Stimulated activated effector memory CD8-positive, alpha-beta T cell treated with anti-CD3 and anti-CD28 coated beads, Interleukin-12 subunit alpha, Interleukin-12 subunit beta, amount 100 ng/mL, for 72 hours (primary cell): ENCODE measurements around the gene TMEM135.

Experiments
- ATAC-seq: fragments of 150-1000 bp; cut with Tn5 transposase; 2 replicates; pipeline ENCODE4 v1.10.0; 2021
- DNase-seq, 2 donors: peaks; one replicate each; pipeline ENCODE4 v3.0.0; 2021 to 2022; ENCODE audit warnings: low spot score in 2 of 2
- H3K27ac Mint-ChIP-seq: one replicate; pipeline ENCODE4 v1.8.0; 2022; ENCODE audit warnings: mild to moderate bottlenecking, mixed read lengths
- H3K36me3 Mint-ChIP-seq: one replicate; pipeline ENCODE4 v1.8.0; 2022; ENCODE audit warnings: mild to moderate bottlenecking, mixed read lengths
- H3K4me1 Mint-ChIP-seq: one replicate; pipeline ENCODE4 v1.8.0; 2022; ENCODE audit warnings: mixed read lengths
- H3K4me3 Mint-ChIP-seq: one replicate; pipeline ENCODE4 v1.8.0; 2022; ENCODE audit warnings: mild to moderate bottlenecking, mixed read lengths
- H3K9me3 Mint-ChIP-seq: one replicate; pipeline ENCODE4 v1.8.0; 2022; ENCODE audit warnings: mixed read lengths

The TMEM135 gene

DNA sequence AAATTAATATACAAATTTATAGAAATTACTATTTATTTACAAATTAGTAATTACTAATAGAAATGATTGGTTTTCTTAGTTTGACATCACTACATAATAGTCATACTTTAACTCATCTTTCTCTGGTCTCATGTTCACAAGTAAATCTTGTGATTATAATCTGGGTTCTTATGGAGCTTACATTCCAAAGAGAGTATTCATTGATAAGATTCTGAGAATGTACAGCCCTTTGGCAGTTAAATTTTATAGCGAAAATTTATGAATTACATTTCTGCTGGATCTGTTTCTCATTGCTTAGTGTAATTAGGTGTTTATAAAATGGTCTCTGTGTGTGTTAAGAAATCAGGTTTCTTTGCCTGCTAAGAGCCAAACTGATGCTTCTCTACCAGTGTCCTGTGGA lies 175.2 kb downstream of the TMEM135 start:
- Mint-ChIP-seq H3K27ac (peak overlapping the region; percentile 33), H3K9me3 (peaks cover 4% of the 10 kb centered on the region), H3K36me3 (no peaks in the 10 kb centered on the region), H3K4me1 (peaks cover 22% of the 10 kb centered on the region), H3K4me3 (no peak overlapping the region)
- ATAC-seq (no peak), DNase-seq (no peak)

DNA sequence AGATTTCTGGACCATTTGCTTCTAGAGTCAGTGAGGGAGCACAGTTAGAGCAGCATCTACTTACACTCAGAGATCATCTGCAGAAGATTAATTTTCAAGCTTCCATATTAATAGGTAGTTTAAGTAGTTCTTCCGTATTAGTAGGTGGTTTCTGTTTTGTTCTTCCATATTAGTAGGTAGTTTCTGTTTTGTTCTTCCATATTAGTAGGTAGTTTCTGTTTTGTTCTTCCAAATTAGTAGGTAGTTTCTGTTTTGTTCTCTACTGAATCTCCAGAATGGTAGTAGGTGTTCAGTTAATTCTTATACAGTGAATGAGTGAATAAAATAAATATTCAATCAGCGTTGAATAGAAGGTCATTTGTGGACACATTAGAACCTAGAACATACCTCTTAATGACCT lies 175.7 kb downstream of the TMEM135 start:
- ATAC-seq (peak; percentile 60), DNase-seq (no peak)
- peak overlapping the region; percentile 33 for H3K27ac Mint-ChIP-seq
- H3K4me1 Mint-ChIP-seq: peaks cover 22% of the 10 kb centered on the region
- H3K4me3 Mint-ChIP-seq: no peak overlapping the region
- no peaks in the 10 kb centered on the region for H3K36me3 Mint-ChIP-seq
- H3K9me3 Mint-ChIP-seq: peaks cover under 1% of the 10 kb centered on the region

GRCh38 chr11:87215236-87215635 lies 177.5 kb downstream of the TMEM135 start:
- Mint-ChIP-seq H3K36me3 (no peaks in the 10 kb centered on the region), H3K4me1 (peaks cover 28% of the 10 kb centered on the region), H3K27ac (no peak overlapping the region), H3K9me3 (no peaks in the 10 kb centered on the region), H3K4me3 (no peak overlapping the region)
- DNase-seq: no peak
- peak; percentile 56 for ATAC-seq

- Mint-ChIP-seq H3K4me3 (no peak overlapping the region), H3K36me3 (peaks cover 7% of the 10 kb centered on the region), H3K4me1 (peaks cover 12% of the 10 kb centered on the region), H3K27ac (peak overlapping the region; percentile 32), H3K9me3 (no peaks in the 10 kb centered on the region)
- DNase-seq: peak in 1 of 2 donors; percentile 50
- peak; percentile 74 for ATAC-seq
Measured at GRCh38 chr11:87219266-87219665, 181.5 kb downstream of the TMEM135 start.

- no peak overlapping the region for H3K4me3 Mint-ChIP-seq
- H3K27ac Mint-ChIP-seq: no peak overlapping the region
- peaks cover 6% of the 10 kb centered on the region for H3K4me1 Mint-ChIP-seq
- H3K9me3 Mint-ChIP-seq: no peaks in the 10 kb centered on the region
- ATAC-seq: no peak
- no peak for DNase-seq
- H3K36me3 Mint-ChIP-seq: peaks cover 7% of the 10 kb centered on the region
Measured at GRCh38 chr11:87223816-87224215, 186.1 kb downstream of the TMEM135 start.

DNA sequence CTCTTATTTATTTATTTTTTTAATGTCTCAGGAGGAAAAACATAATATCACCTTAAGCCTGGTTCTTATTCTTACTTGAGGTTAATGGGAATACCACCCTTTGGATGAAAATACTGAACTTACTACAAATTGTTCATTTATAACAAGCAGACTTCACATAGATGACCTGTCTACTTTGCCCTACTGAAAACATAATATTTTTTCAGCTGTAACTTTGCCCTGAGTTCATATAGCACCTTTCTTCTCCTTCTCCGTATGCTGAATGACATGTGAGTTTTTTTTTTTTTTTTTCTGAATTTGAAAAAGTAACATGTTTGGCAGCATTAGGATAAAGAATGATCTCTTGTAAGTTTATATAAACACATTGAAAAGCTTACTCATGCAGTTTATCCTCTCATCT lies 186.8 kb downstream of the TMEM135 start:
- peaks cover under 1% of the 10 kb centered on the region for H3K4me1 Mint-ChIP-seq

GRCh38 chr11:87228820-87229219 lies 191.1 kb downstream of the TMEM135 start:
- Mint-ChIP-seq H3K36me3 (no peaks in the 10 kb centered on the region), H3K4me3 (no peak overlapping the region), H3K4me1 (no peaks in the 10 kb centered on the region), H3K27ac (no peak overlapping the region), H3K9me3 (peaks cover 13% of the 10 kb centered on the region)
- DNase-seq (no peak), ATAC-seq (no peak)

More for the DNA sequence above, 186.8 kb downstream of the TMEM135 start:
- DNase-seq (no peak), ATAC-seq (no peak)
- peaks cover 7% of the 10 kb centered on the region for H3K36me3 Mint-ChIP-seq
- no peak overlapping the region for H3K4me3 Mint-ChIP-seq
- H3K9me3 Mint-ChIP-seq: no peaks in the 10 kb centered on the region
- H3K27ac Mint-ChIP-seq: no peak overlapping the region

DNA sequence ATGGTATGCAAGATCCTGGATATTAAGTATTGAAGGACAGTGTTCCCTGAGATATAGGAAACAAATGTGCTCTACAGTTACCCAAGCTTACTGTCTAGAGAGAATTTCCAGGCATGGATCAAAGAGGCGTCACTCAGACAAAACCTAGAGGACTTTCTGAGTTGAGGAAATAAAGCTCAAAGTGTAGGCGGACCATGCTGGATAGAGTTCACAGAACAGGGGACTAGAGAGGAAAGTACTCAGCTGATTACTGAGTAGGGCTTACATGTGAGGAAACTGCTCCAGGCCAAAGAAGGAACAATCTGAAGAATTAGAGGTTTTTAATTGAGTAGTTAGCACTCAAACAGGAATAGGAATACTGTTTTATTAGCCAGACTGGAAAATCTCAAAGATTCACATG lies 193.3 kb downstream of the TMEM135 start:
- no peak overlapping the region for H3K4me3 Mint-ChIP-seq
- H3K27ac Mint-ChIP-seq: no peak overlapping the region
- peaks cover 13% of the 10 kb centered on the region for H3K9me3 Mint-ChIP-seq
- H3K4me1 Mint-ChIP-seq: no peaks in the 10 kb centered on the region
- no peak for DNase-seq
- ATAC-seq: no peak
- H3K36me3 Mint-ChIP-seq: no peaks in the 10 kb centered on the region

- Mint-ChIP-seq H3K4me3 (no peak overlapping the region), H3K27ac (no peak overlapping the region), H3K9me3 (peaks cover 13% of the 10 kb centered on the region), H3K36me3 (no peaks in the 10 kb centered on the region), H3K4me1 (no peaks in the 10 kb centered on the region)
- DNase-seq (no peak), ATAC-seq (no peak)
Measured at GRCh38 chr11:87232320-87232719, 194.6 kb downstream of the TMEM135 start.

- no peaks in the 10 kb centered on the region for H3K4me1 Mint-ChIP-seq
- no peak for DNase-seq
- no peak overlapping the region for H3K27ac Mint-ChIP-seq
- no peak overlapping the region for H3K4me3 Mint-ChIP-seq
- H3K9me3 Mint-ChIP-seq: peaks cover 13% of the 10 kb centered on the region
- H3K36me3 Mint-ChIP-seq: no peaks in the 10 kb centered on the region
- no peak for ATAC-seq
Measured at GRCh38 chr11:87235366-87235765, 197.6 kb downstream of the TMEM135 start.

DNA sequence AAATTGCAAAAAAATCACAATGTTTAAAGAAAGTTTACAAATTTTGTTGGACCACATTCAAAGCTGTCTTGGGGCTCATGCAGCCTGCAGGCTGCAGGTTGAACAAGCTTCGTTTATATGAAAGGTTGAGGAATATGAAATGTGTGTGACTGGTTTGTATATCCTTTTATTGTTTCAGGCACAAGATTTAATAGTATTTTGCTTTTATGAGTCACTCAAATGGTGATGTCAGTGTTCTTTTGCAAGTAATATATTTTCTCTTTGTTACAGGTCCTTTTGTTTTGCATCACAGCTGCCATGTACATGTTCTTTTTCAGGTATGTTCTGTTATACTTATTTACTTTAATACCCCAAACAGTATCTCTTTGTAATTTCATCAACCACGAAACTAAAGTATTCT lies 198.6 kb downstream of the TMEM135 start:
- Mint-ChIP-seq H3K9me3 (peaks cover 10% of the 10 kb centered on the region), H3K4me3 (no peak overlapping the region), H3K27ac (no peak overlapping the region), H3K36me3 (no peaks in the 10 kb centered on the region), H3K4me1 (no peaks in the 10 kb centered on the region)
- DNase-seq: no peak
- no peak for ATAC-seq

GRCh38 chr11:87239001-87239400 lies 201.3 kb downstream of the TMEM135 start:
- Mint-ChIP-seq H3K4me1 (no peaks in the 10 kb centered on the region), H3K36me3 (no peaks in the 10 kb centered on the region)

DNA sequence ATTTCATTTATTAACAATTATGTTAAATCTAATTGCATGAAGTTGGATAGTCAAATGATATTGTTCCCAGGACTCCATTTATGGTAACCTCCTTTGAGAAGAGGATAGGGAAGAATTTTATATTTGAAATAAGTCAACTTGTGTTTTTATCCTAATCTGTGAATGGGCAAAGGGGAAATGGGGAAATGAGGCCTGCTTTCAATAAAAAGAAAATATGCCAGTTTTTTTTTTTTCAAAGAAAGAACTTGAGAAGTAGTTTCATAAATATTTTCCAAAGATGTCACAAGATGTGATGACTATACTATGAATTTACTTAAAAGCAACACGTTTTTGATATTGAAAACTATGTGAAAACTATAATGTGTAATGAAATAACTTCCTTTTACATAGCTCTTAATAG lies 201.8 kb downstream of the TMEM135 start:
- ATAC-seq: no peak
- Mint-ChIP-seq H3K9me3 (no peaks in the 10 kb centered on the region), H3K27ac (no peak overlapping the region), H3K4me3 (no peak overlapping the region), H3K4me1 (no peaks in the 10 kb centered on the region), H3K36me3 (no peaks in the 10 kb centered on the region)
- DNase-seq: no peak

More at GRCh38 chr11:87239001-87239400, 201.3 kb downstream of the TMEM135 start:
- no peak for ATAC-seq
- H3K27ac Mint-ChIP-seq: no peak overlapping the region
- no peaks in the 10 kb centered on the region for H3K9me3 Mint-ChIP-seq
- no peak for DNase-seq
- H3K4me3 Mint-ChIP-seq: no peak overlapping the region

- peaks cover 3% of the 10 kb centered on the region for H3K9me3 Mint-ChIP-seq
Measured at GRCh38 chr11:87251560-87251959, 213.8 kb downstream of the TMEM135 start.

GRCh38 chr11:87252869-87253268 lies 215.1 kb downstream of the TMEM135 start:
- no peak overlapping the region for H3K4me3 Mint-ChIP-seq
- ATAC-seq (peak; percentile 98), DNase-seq (no peak)
- no peak overlapping the region for H3K27ac Mint-ChIP-seq
- no peaks in the 10 kb centered on the region for H3K36me3 Mint-ChIP-seq
- peaks cover 3% of the 10 kb centered on the region for H3K9me3 Mint-ChIP-seq
- peaks cover 29% of the 10 kb centered on the region for H3K4me1 Mint-ChIP-seq

More at GRCh38 chr11:87251560-87251959, 213.8 kb downstream of the TMEM135 start:
- DNase-seq (no peak), ATAC-seq (no peak)
- no peak overlapping the region for H3K4me3 Mint-ChIP-seq
- peak overlapping the region; percentile 52 for H3K27ac Mint-ChIP-seq
- H3K36me3 Mint-ChIP-seq: no peaks in the 10 kb centered on the region
- H3K4me1 Mint-ChIP-seq: peaks cover 31% of the 10 kb centered on the region

- Mint-ChIP-seq H3K9me3 (peaks cover 3% of the 10 kb centered on the region), H3K4me1 (peaks cover 16% of the 10 kb centered on the region), H3K4me3 (no peak overlapping the region), H3K36me3 (peaks cover 4% of the 10 kb centered on the region), H3K27ac (no peak overlapping the region)
- ATAC-seq: no peak
- no peak for DNase-seq
Measured at GRCh38 chr11:87254562-87254961, 216.8 kb downstream of the TMEM135 start.

- Mint-ChIP-seq H3K9me3 (peaks cover 3% of the 10 kb centered on the region), H3K4me3 (no peak overlapping the region), H3K4me1 (peaks cover 14% of the 10 kb centered on the region), H3K36me3 (peaks cover 4% of the 10 kb centered on the region), H3K27ac (no peak overlapping the region)
- DNase-seq (no peak), ATAC-seq (no peak)
Measured at GRCh38 chr11:87255589-87255988, 217.9 kb downstream of the TMEM135 start.
